Lung (tissue), 12 donors: Measurements from ENCODE around the gene C20orf141. TPM values are rescaled to one million over a fixed set of nuclear protein-coding genes. Genes with fewer than 3 reads are reported as not detected.

Experiments used
- ATAC-seq: fragments of 200-7000 bp; cut with Tn5 transposase; one replicate; pipeline ENCODE4 v1.9.1; 2020; ENCODE audit warnings: moderate number of reproducible peaks; ENCODE audit not compliant: insufficient read depth, low FRiP score
- DNase-seq, 3 donors: peaks; one replicate each; pipeline ENCODE4 v3.0.0-alpha.2; 2013 to 2017
- H3K27ac ChIP-seq, 2 donors: one replicate each; pipeline ENCODE4 v1.5.1; 2013; ENCODE audit warnings: mild to moderate bottlenecking in 2 of 2, moderate library complexity in 2 of 2, control low read depth in 1 of 2, inconsistent platforms in 1 of 2, low read depth in 1 of 2, low read length in 1 of 2
- H3K27me3 ChIP-seq, 3 donors: one replicate each; pipeline ENCODE4 v1.5.1; 2013; ENCODE audit warnings: low read length in 2 of 3; ENCODE audit not compliant: control insufficient read depth in 3 of 3, insufficient read depth in 3 of 3
- H3K36me3 ChIP-seq, 4 donors: one replicate each; pipeline ENCODE4 v1.5.1; 2013; ENCODE audit warnings: low read length in 4 of 4, mild to moderate bottlenecking in 1 of 4, moderate library complexity in 1 of 4; ENCODE audit not compliant: control insufficient read depth in 4 of 4, insufficient read depth in 4 of 4
- H3K4me1 ChIP-seq, 5 donors: one replicate each; pipeline ENCODE4 v1.5.1; 2013; ENCODE audit warnings: low read length in 5 of 5, mild to moderate bottlenecking in 2 of 5, moderate library complexity in 1 of 5; ENCODE audit not compliant: control insufficient read depth in 5 of 5, insufficient read depth in 5 of 5
- H3K4me3 ChIP-seq: one replicate; pipeline ENCODE4 v1.5.1; 2013; ENCODE audit warnings: mild to moderate bottlenecking, control low read depth, moderate library complexity
- H3K9ac ChIP-seq, 2 donors: one replicate each; pipeline ENCODE4 v1.5.1; 2013; ENCODE audit warnings: low read length in 2 of 2, control low read depth in 1 of 2; ENCODE audit not compliant: insufficient read depth in 1 of 2
- H3K9me3 ChIP-seq, 4 donors: one replicate each; pipeline ENCODE4 v1.5.1; 2013; ENCODE audit warnings: low read length in 3 of 4, mild to moderate bottlenecking in 1 of 4, moderate library complexity in 1 of 4; ENCODE audit not compliant: control insufficient read depth in 4 of 4, insufficient read depth in 3 of 4
- WGBS, 2 donors: extraction: QIAGEN DNeasy Blood & Tissue Kit; methylation state at CpG; one replicate each; pipeline ENCODE4 v1.1.7; 2013; 5-methylcytosine and 5-hydroxymethylcytosine counted together
- polyA plus RNA-seq, 2 donors: library from polyadenylated mRNA; stranded (reverse); fragments of 200-250 nt; gene quantifications; one replicate each; pipeline ENCODE4 v1.2.1, GENCODE V29; 2013
- total RNA-seq, 2 donors: library from RNA; depleted of rRNA in 1 of 2; stranded (reverse); fragments of >200 nt in 1 of 2; gene quantifications; one replicate each; pipeline ENCODE4 v1.2.1, GENCODE V29; 2014 to 2021
- TF ChIP-seq, protein P1 (sequence below): IDR thresholded peaks from 2 replicates; pipeline ENCODE4 v1.5.1; 2012; ENCODE audit warnings: mild to moderate bottlenecking; ENCODE audit errors: control extremely low read depth, extremely low read depth
- donor health status: control.
- donor health status: control.
- donor health status: Bipolar disorder and iron deficiency.
- donor health status: healthy.
- donor health status: DM: yes; HTN: yes; CAD: no.

Gene C20orf141
- total and polyA plus RNA-seq, 4 donors, result not detected

DNA sequence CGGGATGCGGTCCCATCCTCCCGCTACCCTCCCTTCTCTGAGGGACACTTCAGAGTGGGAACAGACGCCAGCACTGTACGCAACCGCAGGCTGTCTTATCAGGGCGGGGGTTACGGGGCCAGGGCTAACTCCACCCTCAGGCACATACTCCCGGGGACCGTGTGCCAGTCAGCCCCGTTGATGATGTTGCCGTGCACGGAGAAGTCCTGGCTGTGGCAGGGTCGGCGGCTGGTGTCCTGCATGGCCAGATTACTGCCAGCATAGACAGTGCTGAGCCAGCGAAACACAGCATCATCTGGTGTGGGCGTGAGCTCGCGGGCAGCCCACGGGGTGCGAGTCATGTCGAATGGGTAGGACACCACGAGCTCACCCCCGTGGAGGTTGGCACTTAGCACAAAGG, 19.3 kb upstream of the C20orf141 start:
- ATAC-seq (no peak), DNase-seq (no peak)
- Histone ChIP-seq H3K9me3 (peaks cover 0 to 3% (median 0%) of the 10 kb centered on the region in 4 donors), H3K4me3 (no peak overlapping the region), H3K36me3 (peaks cover 0 to 21% (median 3%) of the 10 kb centered on the region in 4 donors), H3K27me3 (peaks cover 0 to 6% (median 4%) of the 10 kb centered on the region in 3 donors), H3K9ac (no peak overlapping the region), H3K27ac (no peak overlapping the region), H3K4me1 (peaks cover 0 to 11% (median 5%) of the 10 kb centered on the region in 5 donors)
- TF ChIP-seq, protein P1, sequence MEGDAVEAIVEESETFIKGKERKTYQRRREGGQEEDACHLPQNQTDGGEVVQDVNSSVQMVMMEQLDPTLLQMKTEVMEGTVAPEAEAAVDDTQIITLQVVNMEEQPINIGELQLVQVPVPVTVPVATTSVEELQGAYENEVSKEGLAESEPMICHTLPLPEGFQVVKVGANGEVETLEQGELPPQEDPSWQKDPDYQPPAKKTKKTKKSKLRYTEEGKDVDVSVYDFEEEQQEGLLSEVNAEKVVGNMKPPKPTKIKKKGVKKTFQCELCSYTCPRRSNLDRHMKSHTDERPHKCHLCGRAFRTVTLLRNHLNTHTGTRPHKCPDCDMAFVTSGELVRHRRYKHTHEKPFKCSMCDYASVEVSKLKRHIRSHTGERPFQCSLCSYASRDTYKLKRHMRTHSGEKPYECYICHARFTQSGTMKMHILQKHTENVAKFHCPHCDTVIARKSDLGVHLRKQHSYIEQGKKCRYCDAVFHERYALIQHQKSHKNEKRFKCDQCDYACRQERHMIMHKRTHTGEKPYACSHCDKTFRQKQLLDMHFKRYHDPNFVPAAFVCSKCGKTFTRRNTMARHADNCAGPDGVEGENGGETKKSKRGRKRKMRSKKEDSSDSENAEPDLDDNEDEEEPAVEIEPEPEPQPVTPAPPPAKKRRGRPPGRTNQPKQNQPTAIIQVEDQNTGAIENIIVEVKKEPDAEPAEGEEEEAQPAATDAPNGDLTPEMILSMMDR, result no peak
- 84 to 93% methylated on average over 24 of the region's 24 CpGs for WGBS, 2 donors

DNA sequence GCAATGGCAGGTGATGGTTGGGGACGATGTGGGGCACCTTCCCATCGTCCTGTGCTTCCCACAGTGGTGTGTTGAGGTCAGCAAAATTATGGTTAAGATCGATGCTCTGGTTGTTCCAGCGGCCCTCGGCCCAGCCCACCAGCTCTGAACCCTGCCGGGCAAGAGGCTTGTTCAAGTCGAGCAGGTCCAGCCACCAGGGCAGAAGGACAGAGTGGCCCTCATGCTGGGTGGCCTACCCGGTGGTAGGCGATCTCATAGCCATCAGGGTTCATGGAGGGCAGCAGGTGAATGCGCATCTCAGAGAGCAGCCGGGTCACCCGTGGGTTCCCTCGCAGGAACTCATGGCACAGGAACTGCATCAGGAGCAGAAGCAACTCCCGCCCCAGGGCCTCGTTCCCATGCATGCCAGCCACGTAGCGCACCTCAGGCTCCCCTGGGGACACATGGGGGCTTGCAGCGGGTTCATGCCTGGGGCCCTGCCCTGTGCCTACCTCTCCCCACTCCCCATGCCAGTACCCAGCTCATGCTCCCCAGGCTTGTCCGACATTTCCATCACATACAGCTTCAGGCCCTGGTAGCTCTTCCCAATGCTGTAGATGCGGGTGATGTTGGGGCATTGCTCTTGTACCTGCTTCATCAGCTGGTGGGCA, 18.7 kb upstream of the C20orf141 start:
- peaks cover 0 to 21% (median 3%) of the 10 kb centered on the region in 4 donors for H3K36me3 ChIP-seq
- 94 to 97% methylated on average over 19 to 20 of the region's 20 CpGs for WGBS, 2 donors

DNA sequence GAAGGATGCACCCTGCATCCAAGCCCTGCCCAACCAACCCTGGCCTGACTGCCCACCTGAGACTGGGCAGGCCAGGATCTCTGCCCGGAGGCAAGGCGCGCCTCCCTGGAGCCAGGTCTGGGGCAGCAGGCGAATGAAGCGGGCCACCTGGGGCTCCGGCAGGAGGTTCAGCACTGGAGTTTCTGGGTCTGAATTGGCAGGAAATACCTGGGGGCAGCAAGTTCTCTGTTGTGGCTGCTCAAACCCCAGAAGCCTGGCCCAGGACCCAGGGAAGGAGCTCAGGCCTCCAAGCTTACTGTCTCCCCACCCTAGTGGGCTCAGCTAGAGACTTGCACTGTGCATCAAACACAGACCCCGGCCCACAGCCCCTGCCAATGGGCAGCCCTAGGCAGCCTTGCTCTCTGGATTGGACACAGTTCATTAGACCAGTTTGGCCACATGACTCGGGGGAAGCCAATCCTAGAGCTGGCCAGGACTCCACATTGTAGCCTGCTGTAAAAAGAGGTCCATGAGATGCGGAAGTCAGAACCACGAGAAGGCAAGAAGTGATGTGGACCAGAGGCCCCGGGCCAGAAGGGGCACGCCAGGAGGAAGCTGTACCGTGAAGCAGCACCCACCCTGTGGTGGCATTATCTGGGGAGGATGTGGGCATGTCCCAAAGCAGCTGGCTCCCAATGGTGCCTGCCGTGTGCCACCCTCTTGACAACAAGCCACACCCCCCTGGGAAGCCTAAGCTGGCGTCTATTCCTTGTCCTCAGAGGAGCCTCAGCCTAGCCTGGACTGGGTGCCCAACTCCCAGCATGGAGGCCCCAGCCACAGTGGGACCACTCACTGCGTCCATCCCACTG, 17.4 kb upstream of the C20orf141 start:
- TF ChIP-seq, protein P1, result no peak
- Histone ChIP-seq H3K27me3 (peaks cover 2 to 15% (median 9%) of the 10 kb centered on the region in 3 donors), H3K4me3 (no peak overlapping the region), H3K36me3 (peaks cover 0 to 21% (median 3%) of the 10 kb centered on the region in 4 donors), H3K9ac (no peak overlapping the region), H3K4me1 (peaks cover 0 to 18% (median 5%) of the 10 kb centered on the region in 5 donors), H3K27ac (no peak overlapping the region), H3K9me3 (peaks cover 0 to 3% (median 0%) of the 10 kb centered on the region in 4 donors)
- 78 to 81% methylated on average over 16 of the region's 16 CpGs for WGBS, 2 donors
- ATAC-seq, result no peak
- DNase-seq, result no peak

More for the DNA sequence above, 18.7 kb upstream of the C20orf141 start:
- no peak for DNase-seq
- H3K9ac ChIP-seq, result no peak overlapping the region
- no peak overlapping the region for H3K4me3 ChIP-seq
- H3K27me3 ChIP-seq, result peaks cover 0 to 9% (median 8%) of the 10 kb centered on the region in 3 donors
- peaks cover 0 to 3% (median 0%) of the 10 kb centered on the region in 4 donors for H3K9me3 ChIP-seq
- H3K27ac ChIP-seq, result no peak overlapping the region
- no peak for ATAC-seq
- TF ChIP-seq, protein P1, result no peak
- peaks cover 0 to 16% (median 5%) of the 10 kb centered on the region in 5 donors for H3K4me1 ChIP-seq
